Activated CD4-positive, CD25-positive, alpha-beta regulatory T cell treated with anti-CD3 and anti-CD28 coated beads, Interleukin-2, amount 50 U/mL, for 72 hours (primary cell): ENCODE data around the gene SLC35F5.
A peak's percentile ranks its signal among the peaks of the same experiment; 100 is the strongest.
"Not testable (repeated sequence)": the region's sequence is repeated elsewhere in the genome, so short reads cannot be mapped to it uniquely, and the experiment has no call there.

ENCODE experiments used
- DNase-seq: peaks from one replicate; pipeline ENCODE4 v3.0.0; 2021

SLC35F5 gene, protein sequence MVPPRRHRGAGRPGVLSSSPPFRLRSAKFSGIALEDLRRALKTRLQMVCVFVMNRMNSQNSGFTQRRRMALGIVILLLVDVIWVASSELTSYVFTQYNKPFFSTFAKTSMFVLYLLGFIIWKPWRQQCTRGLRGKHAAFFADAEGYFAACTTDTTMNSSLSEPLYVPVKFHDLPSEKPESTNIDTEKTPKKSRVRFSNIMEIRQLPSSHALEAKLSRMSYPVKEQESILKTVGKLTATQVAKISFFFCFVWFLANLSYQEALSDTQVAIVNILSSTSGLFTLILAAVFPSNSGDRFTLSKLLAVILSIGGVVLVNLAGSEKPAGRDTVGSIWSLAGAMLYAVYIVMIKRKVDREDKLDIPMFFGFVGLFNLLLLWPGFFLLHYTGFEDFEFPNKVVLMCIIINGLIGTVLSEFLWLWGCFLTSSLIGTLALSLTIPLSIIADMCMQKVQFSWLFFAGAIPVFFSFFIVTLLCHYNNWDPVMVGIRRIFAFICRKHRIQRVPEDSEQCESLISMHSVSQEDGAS

DNA sequence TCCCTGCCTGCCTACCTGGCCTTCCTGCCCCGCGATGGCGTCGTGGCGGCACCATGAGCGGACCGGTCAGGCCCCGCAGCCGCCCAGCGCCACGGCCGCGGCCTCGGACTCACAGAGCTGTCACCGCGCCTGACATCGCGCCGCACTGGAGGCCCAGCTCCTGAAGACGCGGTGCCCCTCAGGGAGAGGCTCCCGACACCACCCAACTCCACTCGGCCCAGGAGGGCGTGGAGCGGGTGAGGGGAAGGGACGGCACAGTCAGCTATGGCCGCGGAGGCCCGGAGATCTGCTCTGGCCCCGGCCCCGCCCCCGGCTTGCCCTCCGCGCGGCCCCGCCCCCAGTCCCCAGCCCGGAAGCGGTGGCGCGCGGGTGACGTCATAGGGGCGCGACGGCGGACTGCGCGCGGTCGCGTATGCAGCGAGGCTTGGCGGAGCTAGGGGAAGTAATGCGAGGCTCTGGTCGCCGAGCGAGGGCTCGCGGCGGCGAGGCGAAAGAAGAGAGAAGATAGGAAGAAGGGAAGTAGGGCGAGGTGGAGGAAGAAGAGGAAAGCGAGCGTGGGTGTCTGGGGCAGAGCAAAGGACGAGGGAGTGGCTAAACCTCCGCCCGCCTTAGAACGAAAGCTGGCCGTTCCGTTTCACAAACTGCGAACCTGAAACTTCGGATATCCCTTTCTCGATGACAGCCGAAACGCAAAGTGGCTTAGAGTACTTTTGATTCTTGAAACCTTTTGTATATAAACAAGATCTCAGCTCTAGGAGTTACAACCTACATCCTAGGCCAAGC is at the start of gene SLC35F5:
SLC35F5 (minus strand) TSS at position 288 of the 783 bp plus-strand sequence; CDS start at position 55, 233 bp downstream.
- DNase-seq = peak; percentile 98

DNA sequence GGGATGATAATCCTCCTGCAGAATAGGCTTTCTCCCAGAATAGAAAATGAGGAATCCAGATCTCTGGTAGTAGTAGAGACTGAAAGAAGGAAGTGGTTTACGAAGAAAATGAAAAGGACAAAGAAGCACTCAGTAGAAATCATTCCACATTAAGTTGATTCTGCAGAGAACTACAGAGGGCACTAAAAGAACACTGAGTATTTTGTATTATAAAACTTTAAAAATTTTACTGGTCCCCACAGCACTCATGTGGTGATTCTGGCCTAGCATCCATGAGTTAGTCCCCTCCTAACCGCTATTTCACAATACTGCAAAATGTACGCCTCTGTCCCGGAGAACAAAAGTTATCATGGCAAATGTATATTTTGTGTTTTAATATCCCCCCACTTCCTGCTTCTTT is 42.9 kb upstream of the SLC35F5 start:
- DNase-seq = no peak

DNA sequence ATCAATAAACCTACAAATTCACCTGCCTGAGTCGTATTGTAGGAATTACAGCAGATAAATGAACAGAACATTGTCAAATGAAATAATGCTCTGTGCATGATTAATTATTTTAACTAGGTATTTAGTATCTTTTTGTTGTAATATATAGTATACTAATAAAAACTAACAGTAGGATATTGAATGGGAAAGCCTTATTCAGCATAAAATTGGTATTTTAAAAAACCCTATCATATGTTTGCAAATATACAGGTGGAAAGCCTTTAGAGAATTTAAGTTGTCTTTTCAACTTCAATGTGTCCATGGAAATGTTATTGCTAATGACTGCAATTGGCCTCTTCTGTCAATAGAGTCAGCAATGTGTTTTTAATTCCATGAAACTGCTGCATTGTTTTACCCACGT is 40.8 kb upstream of the SLC35F5 start:
- DNase-seq = no peak

DNA sequence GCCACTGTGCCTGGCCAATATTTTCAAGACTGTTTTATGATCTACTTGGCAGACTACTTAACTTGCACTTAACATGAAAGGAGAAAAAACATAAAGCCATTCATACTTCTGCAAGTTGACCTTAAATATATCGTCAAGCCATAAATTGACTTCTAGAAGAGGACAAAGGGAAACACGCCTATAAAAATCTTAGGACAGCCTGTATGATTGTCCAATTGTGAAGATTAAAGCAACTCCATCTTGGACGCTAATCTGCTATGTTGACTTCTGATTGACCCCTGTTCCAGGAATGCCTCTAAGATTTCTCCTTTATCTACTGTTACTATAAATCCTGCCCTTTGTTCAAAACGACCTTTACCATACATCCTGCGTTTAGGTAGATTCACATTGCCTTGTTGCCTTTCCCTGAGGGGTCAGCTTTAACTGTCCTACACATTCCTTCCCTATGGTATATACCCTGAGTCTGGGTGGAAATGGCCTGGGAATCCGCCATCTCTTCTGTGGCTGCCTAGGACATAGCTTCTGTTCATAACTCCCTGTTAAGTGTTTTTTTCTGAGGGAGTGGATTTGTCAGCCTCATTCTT is 40.2 kb upstream of the SLC35F5 start:
- no peak for DNase-seq

DNA sequence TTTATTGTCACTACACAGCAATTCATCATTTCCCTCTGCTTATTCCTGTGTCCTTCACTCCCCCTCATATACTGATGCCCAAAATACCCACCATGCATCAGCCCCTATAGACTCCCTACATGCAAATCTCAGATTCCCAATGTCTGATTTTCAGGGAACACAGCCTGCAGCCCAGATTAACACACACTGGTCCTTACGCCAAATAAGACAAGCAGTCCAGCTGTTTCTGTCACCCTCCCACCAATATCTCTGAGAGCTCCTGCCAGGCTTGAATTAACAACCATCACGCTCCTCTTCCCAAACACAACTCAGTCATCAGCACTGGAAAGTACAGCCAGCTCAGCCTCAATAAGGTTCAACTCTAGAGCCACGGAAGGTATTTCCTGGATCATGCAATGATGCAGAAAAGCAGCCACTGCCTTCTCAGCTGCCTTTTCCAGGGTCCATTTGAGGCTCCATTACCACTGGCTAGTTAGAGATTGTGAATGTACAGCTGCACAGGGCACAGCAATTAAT is 39.0 kb upstream of the SLC35F5 start:
- DNase-seq = no peak

DNA sequence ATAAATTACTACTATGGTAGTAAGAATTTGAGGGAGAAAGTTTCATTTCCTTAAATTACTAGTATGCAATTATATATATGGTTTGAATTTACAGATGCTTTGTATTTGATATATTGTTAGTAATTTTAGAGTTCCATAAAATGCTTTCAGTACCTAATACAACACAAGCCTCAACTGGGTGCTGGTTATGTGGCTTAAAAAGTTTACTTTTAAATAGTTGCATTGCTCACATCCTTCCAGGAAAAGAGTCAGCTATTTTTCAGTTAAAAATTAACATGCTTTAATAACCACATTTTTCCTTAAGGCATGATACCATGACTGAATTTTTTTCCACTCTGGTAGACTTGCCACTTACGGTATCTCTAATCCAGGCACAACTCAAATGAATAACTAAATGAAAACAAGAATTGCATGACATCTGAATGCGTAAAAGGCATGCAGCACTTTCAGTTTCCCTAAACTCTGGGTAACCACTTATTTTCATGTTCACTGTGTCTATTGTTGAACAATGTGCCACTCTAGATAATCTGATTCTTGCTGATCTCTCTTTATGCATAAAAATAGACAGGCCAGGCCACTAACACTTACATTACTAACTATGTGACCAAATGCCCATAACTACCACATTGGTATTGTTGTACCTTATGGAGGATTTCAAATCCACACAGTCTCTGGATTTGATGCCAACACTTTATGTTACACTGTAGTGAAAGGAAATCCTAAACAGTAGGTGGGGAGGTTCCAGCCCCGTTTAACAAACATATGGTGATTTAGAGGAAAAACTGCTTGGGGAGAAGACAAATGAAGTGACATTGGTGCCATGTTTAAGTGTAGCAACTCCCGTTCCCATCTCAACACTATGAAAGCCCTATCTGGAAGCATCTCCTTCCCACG is 35.5 kb upstream of the SLC35F5 start:
- DNase-seq = no peak

DNA sequence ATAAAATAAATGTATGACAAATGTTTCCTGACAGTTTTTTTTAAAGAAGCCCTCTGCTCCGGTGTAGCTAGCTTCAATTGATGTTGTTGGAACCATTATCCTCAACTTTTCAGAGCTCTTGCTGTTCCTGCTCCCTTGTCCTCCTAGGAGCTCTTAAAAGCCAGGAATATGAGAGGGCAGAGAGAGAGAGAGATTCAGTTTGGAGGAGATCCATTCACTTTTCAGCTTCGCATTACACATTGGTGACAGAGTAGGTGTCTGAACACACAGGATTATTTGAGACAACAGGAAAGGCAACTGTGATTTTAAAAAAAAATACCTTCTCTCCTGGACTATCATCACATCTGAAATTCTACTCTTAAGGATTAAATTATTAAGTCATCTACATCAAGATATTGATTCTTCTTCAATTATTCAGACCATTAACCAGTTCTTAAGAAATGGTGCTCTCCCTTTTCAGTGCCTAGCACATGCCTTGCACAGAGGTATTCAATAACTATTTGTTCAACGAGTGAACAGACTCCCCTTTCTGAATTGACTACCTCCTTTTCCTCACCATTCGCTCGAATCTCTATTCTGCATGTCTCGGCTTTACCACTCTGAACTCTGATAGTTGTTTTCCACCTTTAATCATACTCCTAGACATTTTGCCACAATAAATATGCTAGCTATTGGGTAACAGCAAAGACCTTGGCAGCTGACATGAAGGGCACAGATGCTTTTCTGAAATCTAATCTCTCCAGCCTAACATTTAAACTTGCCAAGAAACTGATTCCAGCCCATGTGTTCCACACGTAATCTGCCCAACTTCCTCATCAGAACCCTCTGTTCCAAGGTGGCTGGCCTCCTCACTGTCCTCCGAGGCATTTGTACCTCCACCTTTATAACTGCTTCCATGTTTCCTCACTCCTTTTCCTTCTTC is 28.6 kb upstream of the SLC35F5 start:
- no peak for DNase-seq

DNA sequence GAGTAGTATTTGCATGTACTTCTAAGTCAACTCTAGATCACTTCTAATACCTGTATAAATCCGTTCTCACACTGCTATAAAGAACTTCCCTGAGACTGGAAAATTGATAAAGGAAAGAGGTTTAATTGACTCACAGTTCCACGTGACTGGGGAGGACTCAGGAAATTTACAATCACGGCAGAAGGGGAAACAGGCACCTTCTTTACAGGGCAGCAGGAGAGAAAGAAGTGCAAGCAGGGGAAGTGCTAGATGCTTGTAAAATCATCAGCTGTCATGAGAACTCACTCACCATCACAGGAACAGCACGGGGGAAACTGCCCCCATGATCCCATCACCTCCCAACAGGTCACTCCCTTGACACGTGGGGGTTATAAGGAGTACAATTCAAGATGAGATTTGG is 24.0 kb upstream of the SLC35F5 start:
- DNase-seq = no peak

DNA sequence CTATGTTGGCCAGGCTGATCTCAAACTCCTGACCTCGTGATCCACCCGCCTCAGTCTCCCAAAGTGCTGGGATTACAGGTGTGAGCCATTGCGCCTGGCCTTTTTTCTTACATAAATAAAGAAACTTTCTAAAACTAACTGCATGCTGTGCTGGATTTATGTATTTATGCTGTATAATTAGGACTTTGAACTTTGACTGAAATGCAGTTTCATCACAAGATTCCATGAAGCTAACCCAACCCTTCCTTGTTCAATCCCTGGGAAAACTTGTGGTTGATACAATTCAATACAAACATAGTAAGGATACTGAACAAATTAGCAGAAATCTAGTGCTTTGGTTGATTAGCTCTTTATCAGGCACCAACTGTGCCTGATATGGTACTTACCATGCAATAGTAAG is 20.9 kb upstream of the SLC35F5 start:
- no peak for DNase-seq

DNA sequence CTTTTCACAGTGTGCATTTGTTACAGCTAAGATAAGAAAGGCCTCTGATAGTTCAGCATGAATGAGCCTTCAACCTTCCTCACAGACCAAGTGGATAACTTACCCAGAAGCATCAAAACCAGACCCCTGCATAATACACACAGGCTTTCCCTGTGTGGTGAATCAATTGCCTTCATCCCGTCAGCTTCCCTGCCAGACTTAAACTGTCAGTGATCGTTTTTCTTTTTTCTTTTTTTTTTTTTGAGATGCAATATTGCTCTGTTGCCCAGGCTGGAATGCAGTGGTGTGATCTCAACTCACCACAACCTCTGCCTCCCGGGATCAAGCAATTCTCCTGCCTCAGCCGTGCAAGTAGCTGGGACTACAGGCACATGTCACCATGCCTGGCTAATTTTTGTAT is 20.5 kb upstream of the SLC35F5 start:
- no peak for DNase-seq

DNA sequence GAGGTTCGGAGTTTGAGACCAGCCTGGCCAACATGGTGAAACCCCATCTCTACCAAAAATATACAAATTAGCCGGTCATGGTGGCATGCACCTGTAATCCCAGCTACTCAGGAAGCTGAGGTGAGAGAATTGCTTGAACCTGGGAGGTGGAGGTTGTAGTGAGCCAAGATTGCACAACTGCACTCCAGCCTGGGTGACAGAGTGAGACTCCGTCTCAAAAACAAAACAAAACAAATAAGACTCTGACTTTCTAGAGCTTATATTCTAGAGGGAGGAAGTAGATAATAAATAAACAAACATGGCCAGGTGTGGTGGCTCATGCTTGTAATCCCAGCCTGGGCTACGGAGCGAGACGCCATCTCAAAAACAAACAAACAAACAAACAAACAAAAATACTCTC is 18.2 kb upstream of the SLC35F5 start:
- DNase-seq = not testable (repeated sequence)

DNA sequence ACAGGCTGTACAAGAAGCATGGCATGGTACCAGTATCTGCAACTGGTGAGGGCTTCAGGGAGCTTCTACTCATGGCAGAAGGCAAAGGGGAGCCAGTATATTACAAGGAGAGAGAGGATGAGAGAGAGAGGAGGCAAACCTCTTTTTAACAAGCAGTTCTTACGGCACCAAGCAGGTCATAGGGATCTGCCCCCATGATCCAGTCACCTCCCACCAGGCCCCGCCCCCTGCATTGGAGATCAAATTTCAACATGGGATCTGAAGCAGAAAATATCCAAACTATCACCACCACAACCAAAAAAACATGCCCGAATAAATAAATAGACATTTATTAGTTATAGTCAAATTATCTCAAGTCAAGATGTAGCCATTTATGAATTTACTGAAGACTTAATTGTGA is 14.5 kb upstream of the SLC35F5 start:
- DNase-seq = no peak

DNA sequence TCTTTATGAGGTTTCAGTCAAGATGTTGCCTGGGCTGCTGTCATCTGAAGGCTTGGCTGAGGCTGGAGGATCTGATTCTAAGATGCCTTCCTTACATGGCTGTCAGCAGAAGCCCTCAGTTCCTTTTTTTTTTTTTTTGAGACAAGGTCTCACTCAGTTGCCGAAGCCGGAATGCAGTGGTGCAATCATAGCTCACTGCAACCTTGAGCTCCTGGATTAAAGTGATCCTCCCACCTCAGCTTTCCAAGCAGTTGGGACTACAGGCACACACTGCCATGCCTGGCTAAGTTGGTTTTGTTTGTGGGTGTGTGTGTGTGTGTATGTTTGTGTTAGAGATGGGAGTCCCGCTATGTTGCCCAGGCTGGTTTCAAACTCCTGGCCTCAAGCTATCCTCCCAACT is 13.1 kb upstream of the SLC35F5 start:
- DNase-seq = no peak

DNA sequence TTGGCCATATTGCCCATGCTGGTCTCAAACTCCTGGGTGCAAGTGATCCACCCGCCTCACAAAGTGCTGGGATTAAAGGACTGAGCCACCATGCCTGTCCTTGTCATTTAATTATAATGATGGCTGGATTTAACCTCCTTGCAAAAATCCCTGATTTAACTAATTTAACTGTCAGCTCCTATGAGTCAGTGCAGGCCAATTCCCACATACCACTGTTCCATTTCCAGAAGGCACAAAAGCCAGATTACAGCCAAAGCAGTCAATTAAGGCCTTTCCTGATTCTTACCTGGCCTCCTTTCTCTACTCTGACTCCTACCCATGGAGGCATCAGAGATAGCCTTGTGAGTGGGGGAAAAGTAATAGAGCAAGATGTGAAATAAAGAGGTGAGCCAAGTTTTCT is 12.3 kb upstream of the SLC35F5 start:
- no peak for DNase-seq

DNA sequence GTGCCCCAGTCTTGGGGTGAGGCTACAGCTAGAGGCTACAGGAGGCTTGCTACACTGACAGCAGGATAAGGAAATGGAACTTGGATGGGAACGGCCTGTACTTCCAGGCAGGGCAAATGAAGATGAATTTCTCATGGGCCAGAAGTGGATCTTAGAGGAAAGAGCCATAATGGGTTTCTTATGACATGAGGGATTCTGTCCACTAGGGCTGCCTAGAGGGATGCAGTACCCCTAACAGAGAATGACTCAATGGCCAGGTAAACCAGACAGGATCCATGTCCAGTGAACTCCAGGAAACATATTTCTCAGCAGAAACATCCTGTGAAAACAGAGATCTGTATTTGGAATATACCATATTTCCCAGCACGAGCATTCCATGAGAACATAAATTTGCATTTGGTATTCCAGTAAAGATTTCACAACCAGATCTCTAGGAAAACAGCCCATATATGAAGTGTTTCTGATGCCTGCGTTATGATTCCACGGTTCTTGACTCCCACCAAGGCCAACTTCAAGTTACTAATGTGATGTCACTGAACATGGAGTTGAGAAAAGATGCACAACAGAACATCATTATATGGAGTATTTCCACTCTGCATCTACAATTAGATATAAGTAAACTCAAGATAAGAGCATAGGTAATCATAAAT is 11.5 kb upstream of the SLC35F5 start:
- no peak for DNase-seq

DNA sequence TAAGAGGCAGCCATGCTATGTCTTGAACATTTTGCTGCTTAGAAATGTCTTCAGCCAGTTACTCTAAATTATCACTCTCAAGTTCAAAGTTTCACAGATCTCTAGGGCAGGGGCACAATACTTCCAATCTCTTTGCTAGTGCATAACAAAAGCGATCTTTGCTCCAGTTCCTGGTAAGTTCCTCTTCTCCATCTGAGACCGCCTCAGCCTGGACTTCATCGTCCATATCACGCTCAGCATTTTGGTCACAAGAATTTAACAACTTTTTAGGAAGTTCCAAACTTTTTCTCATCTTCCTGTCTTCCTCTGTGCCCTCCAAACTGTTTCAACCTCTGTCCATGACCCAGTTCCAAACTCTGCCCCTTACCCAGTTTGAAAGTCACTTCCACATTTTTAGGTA is 8.8 kb upstream of the SLC35F5 start:
- DNase-seq = no peak

DNA sequence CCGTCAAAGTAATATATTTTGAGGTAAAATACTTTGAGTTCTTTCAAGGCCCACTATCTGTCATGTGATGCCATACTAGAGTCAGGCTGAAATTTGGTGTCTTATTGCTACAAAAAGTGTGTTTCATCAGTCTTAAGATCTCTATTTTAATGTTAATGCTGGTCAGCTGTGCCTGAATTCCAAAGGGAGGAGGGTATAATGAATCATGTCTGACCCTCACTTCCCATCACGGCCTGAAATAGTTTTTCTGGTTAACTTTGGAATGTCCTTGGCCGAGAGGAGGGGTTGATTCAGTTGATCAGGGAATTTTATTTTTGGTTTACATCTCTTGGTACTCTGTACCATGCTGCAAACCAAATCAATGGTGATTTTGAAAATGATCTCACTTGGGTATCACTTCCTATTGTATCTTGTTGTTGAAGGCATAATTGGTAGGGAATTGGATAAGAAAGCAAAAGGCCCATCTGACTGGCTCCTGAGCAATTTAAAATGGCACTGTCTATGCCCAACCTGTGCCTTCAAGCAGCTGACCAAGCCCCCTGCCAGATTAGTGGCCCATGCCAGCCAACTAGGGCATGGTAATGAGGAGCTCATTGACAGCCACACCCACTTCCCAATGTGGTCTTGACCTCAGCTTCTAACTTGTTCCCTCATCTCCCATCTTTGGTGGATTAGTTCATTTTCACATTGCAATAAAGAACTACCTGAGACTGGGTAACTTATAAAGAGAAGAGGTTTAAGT is 6.1 kb upstream of the SLC35F5 start:
- no peak for DNase-seq

DNA sequence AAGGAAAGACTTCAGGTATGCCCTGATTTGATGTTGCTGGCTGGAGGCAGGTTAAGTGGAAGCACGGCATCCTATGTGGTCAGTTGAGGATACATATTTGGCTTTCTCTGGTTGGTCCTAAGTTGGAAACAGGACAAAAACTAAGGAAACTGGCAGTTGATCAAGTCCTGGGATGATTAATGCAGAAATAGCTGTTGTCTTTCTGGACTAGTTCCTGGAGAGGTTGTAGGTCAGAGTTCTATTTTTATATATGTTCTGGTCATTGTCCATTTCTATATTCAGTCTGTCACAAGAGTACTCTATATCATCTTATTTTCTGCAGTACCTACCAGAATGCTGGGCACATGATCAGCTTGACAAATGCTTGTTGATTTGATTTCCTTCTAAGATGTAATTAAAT is 4.0 kb upstream of the SLC35F5 start:
- no peak for DNase-seq

DNA sequence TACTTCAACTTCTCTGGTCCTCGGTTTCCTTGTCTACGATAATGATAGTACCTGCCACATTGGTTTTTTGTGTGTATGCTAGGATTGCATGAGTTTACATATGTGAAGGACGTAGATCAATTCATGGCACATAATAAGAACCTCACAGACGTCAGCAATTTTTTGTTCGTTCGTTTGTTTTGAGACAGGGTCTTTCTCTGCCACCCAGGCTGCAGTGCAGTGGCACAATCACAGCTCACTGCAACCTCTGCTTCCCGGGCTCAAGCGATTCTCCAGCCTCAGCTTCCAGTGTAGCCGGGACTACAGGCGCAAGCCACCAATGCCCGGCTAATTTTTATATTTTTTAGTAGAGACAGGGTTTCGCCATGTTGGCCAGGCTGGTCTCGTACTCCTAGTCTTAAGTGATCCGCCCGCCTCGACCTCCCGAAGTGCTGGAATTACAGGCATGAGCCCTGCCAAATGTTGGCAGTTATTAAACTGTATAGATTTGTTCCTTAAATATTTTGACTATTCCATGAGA is 756 bp upstream of the SLC35F5 start:
- DNase-seq = no peak
